ENCODE measurements around the gene YIPF4. TPM values are rescaled to one million over a fixed set of nuclear protein-coding genes. Genes with fewer than 3 reads are reported as not detected.

The YIPF4 gene
- 10 to 100 TPM; 21.3 to 48.3 (median 33.6) TPM for total RNA-seq

DNA sequence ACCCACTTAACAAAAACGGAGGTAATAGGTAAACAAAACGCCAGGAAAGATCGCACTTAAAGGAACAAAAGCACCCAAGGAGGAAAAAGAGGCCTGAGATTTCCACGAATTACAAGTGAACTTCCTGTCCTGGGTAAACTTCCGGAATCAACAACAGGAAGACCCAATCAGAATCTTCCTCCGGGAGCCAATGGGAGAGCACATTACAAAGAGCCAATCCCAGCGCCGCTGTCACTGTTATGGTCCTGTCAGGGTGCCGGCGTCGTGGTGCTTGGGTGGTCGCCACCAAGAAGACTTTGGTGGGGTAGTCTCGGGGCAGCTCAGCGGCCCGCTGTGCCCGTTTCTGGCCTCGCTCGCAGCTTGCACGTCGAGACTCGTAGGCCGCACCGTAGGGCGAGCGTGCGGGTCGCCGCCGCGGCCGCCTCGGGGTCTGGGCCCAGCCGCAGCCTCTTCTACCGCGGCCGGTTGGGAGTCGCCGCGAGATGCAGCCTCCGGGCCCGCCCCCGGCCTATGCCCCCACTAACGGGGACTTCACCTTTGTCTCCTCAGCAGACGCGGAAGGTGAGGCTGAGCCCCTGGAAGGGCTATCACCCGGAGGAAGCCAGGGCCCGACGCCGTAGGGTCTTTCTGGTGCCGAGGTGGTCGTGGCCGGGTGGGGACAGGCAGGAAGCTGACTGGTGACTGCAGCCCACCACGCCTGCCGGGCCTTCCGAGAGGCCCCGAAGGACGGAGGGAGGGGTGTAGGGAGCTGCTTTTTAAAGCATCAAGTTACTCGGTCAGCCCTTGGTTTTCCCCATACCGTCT, at the start of gene YIPF4:
YIPF4 (plus strand) TSS at position 231 of the 804 bp plus-strand sequence; CDS start at position 483, 252 bp downstream.
- Histone ChIP-seq H3K4me3 (peak within 1 kb of the TSS; percentile 70 to 98), H3K9me3 (no peaks in the 10 kb centered on the region), H3K27ac (peak within 1 kb of the TSS; percentile 66 to 92 (median 88)), H3K4me1 (peaks cover 0 to 48% (median 11%) of the 10 kb centered on the region in 3 donors), H3K36me3 (peaks cover 0 to 16% of the 10 kb centered on the region in 2 donors), H3K27me3 (no peaks in the 10 kb centered on the region)
- TF ChIP-seq, protein P1, sequence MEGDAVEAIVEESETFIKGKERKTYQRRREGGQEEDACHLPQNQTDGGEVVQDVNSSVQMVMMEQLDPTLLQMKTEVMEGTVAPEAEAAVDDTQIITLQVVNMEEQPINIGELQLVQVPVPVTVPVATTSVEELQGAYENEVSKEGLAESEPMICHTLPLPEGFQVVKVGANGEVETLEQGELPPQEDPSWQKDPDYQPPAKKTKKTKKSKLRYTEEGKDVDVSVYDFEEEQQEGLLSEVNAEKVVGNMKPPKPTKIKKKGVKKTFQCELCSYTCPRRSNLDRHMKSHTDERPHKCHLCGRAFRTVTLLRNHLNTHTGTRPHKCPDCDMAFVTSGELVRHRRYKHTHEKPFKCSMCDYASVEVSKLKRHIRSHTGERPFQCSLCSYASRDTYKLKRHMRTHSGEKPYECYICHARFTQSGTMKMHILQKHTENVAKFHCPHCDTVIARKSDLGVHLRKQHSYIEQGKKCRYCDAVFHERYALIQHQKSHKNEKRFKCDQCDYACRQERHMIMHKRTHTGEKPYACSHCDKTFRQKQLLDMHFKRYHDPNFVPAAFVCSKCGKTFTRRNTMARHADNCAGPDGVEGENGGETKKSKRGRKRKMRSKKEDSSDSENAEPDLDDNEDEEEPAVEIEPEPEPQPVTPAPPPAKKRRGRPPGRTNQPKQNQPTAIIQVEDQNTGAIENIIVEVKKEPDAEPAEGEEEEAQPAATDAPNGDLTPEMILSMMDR (IDR thresholded peaks at IDR 0.05), result no peak
- no peak for TF ChIP-seq EP300 (IDR thresholded peaks at IDR 0.05)
- TF ChIP-seq POLR2A (IDR thresholded peaks at IDR 0.05), result peak; percentile 20 to 54
- peak; percentile 42 for TF ChIP-seq POLR2AphosphoS5 (IDR thresholded peaks at IDR 0.05)
- peak; percentile 99 for ATAC-seq
- 0 to 1% methylated on average over 7 to 10 of the region's 59 CpGs for WGBS, 2 donors (ENCODE audit: low coverage in 1 of 2)

DNA sequence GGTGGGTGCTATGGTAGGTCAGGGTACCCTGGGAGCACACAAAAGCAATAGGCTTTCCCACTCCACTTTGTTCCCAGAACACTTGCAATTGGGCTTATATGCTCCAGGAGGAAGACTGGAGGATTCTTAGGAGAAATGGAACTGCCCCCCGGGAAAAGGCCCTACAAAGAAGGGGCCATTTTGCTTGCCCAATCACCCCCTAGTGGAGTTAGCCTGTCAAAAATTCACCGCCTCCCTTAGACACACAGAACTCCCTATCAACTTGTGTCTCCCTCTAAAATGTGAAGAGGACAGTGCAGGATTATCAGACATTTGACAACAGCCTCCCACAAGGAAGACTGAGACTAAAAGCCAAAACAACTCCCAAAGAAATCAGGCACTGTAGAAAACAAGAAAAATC, 49.5 kb upstream of the YIPF4 start:
- no peaks in the 10 kb centered on the region for H3K27me3 ChIP-seq
- H3K36me3 ChIP-seq, result peaks cover 0 to 38% of the 10 kb centered on the region in 2 donors
- no peak overlapping the region for H3K27ac ChIP-seq
- no peak for TF ChIP-seq EP300 (IDR thresholded peaks at IDR 0.05)
- TF ChIP-seq, protein P1 (IDR thresholded peaks at IDR 0.05), result no peak
- TF ChIP-seq POLR2A (IDR thresholded peaks at IDR 0.05), result no peak
- no peak for TF ChIP-seq POLR2AphosphoS5 (IDR thresholded peaks at IDR 0.05)
- no peaks in the 10 kb centered on the region for H3K4me1 ChIP-seq
- no peaks in the 10 kb centered on the region for H3K9me3 ChIP-seq
- 93% methylated on average over 2 of the region's 2 CpGs; no CpG with 5 or more reads in 1 of the 2 donors for WGBS, 2 donors (ENCODE audit: low coverage in 1 of 2)
- no peak for ATAC-seq
- H3K4me3 ChIP-seq, result no peak overlapping the region

DNA sequence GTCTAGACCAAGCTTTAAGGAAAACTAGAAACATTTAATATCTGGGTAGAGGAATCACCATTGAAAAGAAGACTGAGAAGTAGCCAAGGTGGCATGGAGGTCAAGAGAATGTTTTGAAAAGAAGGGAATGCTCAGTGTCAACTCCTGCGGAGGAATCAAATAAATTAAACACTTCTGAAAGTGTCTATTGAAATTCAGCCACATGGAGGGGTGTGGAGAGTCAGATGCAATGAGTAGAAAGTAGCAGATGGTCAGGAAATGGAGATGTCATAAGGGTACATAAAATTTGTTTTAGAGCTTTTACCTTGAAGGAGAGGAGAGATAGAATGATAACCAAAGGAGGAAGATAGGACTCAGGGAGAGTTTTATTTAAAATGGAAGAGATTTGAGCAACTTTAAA, 48.1 kb upstream of the YIPF4 start:
- Histone ChIP-seq H3K27ac (no peak overlapping the region), H3K4me1 (no peaks in the 10 kb centered on the region), H3K9me3 (no peaks in the 10 kb centered on the region), H3K27me3 (no peaks in the 10 kb centered on the region), H3K4me3 (no peak overlapping the region), H3K36me3 (peaks cover 0 to 25% of the 10 kb centered on the region in 2 donors)
- TF ChIP-seq, protein P1 (IDR thresholded peaks at IDR 0.05), result no peak
- no peak for TF ChIP-seq EP300 (IDR thresholded peaks at IDR 0.05)
- ATAC-seq, result no peak
- WGBS, 2 donors (ENCODE audit: low coverage in 1 of 2), result 13 to 17% methylated on average over 1 of the region's 1 CpG

DNA sequence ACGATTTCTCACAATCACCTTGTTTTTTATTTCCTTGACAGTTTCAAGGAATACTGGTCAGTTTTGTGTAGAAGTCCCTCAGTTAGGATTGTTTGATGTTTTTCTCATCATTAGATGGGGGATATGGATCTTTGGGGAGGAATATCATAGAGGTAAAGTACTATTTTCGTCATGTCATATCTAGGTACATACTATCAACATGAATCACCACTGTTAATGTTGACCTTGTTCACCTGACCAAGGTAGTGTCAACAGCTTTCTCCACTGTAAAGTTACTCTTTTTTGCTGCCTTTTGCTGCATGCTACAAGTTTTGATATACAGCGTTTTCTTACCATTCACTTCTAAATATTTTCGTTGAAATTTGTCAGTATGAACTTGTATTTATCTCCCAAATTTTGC, 45.7 kb upstream of the YIPF4 start:
- no peaks in the 10 kb centered on the region for H3K9me3 ChIP-seq
- H3K4me1 ChIP-seq, result no peaks in the 10 kb centered on the region
- ATAC-seq, result no peak
- 93 to 100% methylated on average over 4 of the region's 4 CpGs for WGBS, 2 donors (ENCODE audit: low coverage in 1 of 2)
- TF ChIP-seq EP300 (IDR thresholded peaks at IDR 0.05), result no peak
- no peak for TF ChIP-seq POLR2A (IDR thresholded peaks at IDR 0.05)
- TF ChIP-seq POLR2AphosphoS5 (IDR thresholded peaks at IDR 0.05), result no peak
- TF ChIP-seq, protein P1 (IDR thresholded peaks at IDR 0.05), result no peak
- H3K4me3 ChIP-seq, result no peak overlapping the region
- H3K36me3 ChIP-seq, result peaks cover 0 to 5% of the 10 kb centered on the region in 2 donors
- no peaks in the 10 kb centered on the region for H3K27me3 ChIP-seq
- no peak overlapping the region for H3K27ac ChIP-seq

DNA sequence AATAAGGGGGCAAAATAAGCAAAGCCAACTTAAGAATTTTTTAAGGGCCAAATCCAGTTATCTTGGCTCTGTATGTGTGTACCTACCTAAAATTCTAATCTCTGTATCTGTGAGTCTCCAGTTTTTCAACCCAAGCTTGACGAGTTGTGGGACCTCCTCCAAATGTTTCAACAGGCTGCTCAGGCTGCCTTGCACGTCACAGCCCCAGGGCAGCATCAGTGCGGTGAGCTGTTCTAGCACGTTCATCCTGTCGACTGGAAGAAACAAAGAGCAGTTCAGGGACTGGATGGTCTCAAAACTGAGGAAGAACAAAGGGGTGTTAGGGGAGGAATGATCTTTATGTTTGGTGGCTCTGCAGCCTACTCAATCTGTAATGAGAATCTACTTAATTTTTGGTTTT, 42.4 kb upstream of the YIPF4 start:
- no peaks in the 10 kb centered on the region for H3K4me1 ChIP-seq
- H3K36me3 ChIP-seq, result no peaks in the 10 kb centered on the region
- H3K27me3 ChIP-seq, result no peaks in the 10 kb centered on the region
- no peak overlapping the region for H3K4me3 ChIP-seq
- no peaks in the 10 kb centered on the region for H3K9me3 ChIP-seq
- TF ChIP-seq, protein P1 (IDR thresholded peaks at IDR 0.05), result no peak
- no peak for TF ChIP-seq POLR2AphosphoS5 (IDR thresholded peaks at IDR 0.05)
- no peak for TF ChIP-seq EP300 (IDR thresholded peaks at IDR 0.05)
- TF ChIP-seq POLR2A (IDR thresholded peaks at IDR 0.05), result no peak
- 63 to 75% methylated on average over 2 to 5 of the region's 5 CpGs for WGBS, 2 donors (ENCODE audit: low coverage in 1 of 2)
- H3K27ac ChIP-seq, result no peak overlapping the region
- no peak for ATAC-seq

Data from gastroesophageal sphincter (tissue), 4 donors.